ENCODE data around the gene ADA.

ADA gene

DNA sequence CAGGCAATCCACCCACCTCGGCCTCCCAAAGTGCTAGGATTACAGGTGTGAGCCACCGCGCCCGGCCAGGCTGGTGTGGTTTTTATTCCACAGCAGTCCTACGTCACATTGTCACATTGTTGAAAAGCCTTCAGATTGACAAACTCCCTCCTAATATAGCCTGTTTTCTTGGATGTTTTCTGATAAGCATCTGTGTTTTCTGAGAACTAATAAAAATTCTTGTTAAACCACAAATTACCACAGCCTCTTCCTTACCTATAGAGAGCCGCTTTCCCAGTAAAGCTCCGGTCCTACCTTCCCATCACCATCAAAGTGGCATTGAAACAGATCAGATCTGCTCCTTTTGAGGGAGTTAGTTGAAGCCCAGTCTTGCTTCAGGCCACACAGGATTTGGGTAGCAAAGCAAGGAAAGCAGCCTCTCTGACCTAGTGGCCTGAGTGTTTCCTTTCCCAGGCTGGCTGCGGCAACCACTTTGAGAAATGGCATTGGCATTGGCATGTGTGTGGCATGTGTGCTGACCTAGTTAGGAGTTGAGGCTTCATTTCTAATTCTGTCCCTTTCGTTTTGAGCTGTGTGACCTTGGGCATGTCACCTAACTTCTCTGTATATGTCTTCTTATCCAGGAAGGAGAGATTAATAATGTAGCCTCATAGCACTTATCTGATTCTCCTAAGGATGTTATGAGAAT is 70.8 kb downstream of the ADA start:
- no peak for DNase-seq (ENCODE audit: low read depth in 2 of 2)

GRCh38 chr20:44579313-44580081 is 72.0 kb downstream of the ADA start:
- no peak for DNase-seq (ENCODE audit: low read depth in 2 of 2)

DNA sequence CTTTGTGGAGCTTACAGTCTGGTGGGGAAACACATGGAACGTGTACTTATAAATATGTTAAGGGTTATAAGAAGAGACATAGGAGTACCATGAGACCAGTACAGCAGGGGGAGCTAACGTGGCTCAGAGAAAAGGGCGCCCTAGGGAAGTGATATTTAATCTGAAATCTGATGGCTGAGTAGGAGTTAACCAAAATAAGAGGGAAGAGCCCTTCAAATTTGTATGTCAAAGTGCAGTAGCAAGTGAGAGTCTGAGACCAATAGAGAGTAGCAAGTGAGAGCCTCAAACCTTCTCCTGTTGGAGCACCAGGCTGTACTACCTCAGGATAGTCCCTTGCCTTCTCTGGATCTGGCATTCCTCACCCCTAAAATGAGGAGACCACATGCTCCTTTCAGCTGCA is 75.2 kb downstream of the ADA start:
- DNase-seq (ENCODE audit: low read depth in 2 of 2), result no peak

- no peak for DNase-seq (ENCODE audit: low read depth in 2 of 2)
Observed at GRCh38 chr20:44574372-44574771, 77.1 kb downstream of the ADA start.

GRCh38 chr20:44573501-44573869 is 78.0 kb downstream of the ADA start:
- no peak for DNase-seq (ENCODE audit: low read depth in 2 of 2)

DNA sequence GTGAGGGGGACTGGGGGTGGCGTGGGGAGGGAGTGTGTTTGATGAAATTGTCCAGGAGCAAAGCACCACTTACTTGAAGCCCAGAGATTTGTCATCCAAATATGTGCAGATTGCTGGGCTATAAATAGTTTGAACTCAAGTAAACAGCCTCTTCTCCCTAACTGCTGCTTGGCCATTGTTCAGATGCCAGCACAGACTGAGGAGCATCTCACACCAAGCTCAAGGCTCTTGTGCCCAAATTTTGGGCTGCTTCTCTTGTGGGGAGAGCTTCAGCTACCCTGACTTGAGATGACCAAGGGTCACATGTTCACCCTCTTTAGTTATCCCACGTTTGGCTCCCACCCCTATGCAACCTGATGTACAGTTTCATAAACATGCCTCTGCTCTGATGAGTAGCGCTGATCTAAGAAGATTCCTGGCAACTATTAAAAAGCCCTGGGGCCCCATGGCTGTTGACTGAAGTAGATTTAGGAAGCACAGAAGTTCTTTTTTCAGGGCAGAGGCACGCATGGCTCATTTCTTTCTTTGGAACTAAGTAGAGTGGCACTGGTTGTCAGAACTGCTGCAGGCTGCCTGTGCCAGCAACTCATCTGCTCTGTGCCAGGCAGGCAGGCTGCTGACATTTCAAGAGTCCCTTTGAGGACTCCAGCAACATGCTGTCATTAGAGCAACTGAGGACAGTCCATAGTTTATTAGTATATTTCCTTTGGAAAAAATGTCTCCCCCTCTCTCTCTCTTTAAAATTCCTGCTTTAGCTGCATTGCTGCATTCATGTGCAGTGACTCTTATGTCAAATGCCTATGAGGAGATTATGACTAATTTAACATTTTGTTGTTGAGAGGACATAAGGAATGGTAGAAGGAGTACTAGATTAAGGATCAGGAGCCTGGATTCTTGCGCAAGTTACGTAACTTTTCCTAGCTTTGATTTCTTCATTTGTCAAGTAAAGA is 78.7 kb downstream of the ADA start:
- DNase-seq (ENCODE audit: low read depth in 2 of 2), result no peak

DNA sequence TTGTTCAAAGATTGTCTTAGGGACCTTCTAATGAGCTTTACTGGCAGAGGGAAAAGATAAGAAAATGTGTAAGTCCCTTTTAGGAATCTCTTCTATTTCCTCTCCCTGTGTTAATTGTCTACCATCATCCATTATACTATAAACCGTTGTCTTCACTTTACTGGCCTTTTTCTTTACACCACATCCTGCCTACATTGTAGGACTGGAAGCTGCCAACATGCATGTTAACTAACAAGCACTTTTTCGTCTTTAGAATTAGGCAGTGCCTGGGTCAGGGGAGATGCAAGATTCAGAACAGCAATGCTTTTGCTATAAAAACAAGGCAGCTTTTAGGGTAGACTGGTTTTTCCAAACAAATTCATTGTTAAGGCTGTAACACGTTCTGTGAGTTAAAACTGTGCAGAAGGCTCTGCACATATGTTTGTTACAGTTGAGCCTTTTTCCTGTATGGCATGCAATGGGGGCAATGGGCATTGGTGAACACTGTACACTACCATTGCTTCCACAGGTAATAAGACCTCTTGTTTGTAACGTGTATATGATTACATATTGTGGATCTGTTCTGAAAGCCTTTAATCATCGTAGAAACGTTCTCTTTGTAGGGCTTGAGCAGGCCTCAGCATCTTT is 80.0 kb downstream of the ADA start:
- DNase-seq (ENCODE audit: low read depth in 2 of 2), result no peak

DNA sequence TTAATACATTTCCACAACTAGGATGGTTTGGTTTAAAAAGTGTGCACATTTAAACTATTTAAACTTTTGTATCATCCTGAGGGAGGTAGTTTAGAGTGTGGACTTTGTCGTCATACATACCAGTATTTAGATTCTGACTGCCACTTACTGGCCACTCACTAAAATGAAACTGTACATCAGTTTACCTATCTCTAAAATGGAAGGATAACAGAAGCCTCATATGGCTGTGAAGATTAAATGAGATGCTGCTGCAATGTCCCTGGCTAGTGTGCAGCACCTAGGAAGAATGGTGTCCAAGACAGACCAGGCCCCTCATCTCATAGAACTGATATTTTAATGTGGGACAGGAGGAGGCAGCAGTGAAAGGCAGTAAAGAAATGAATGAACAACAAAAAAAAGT is 81.1 kb downstream of the ADA start:
- DNase-seq (ENCODE audit: low read depth in 2 of 2), result no peak

All from stimulated activated CD4-positive, alpha-beta T cell treated with anti-CD3 and anti-CD28 coated beads, Interleukin-1b, Interleukin-23, amount 100 ng/mL, for 1 hour (primary cell).